BLaER1 treated with 17β-estradiol and CSF1 and Interleukin-3, amounts not matched to agents 10 nM and 100 nM (cell line): ENCODE results near the gene CCDC190.

Source experiments
- H3K27ac ChIP-seq, 11 experiments: shearing (Covaris generic); formaldehyde crosslinking; 2 replicates each; pipeline ENCODE4 v1.8.1; 2022
- H3K27me3 ChIP-seq, 11 experiments: shearing (Covaris generic); formaldehyde crosslinking; 2 replicates each; pipeline ENCODE4 v1.8.1; 2022
- H3K36me3 ChIP-seq, 11 experiments: shearing (Covaris generic); formaldehyde crosslinking; 2 replicates each; pipeline ENCODE4 v1.8.1; 2022
- H3K4me1 ChIP-seq, 10 experiments: shearing (Covaris generic); formaldehyde crosslinking; 2 replicates each; pipeline ENCODE4 v1.8.1; 2022
- H3K4me2 ChIP-seq, 11 experiments: shearing (Covaris generic); formaldehyde crosslinking; 2 replicates each; pipeline ENCODE4 v1.8.1; 2022
- H3K4me3 ChIP-seq, 10 experiments: shearing (Covaris generic); formaldehyde crosslinking; 2 replicates each; pipeline ENCODE4 v1.8.1; 2022
- H3K9ac ChIP-seq, 11 experiments: shearing (Covaris generic); formaldehyde crosslinking; 2 replicates each; pipeline ENCODE4 v1.8.1; 2022
- H3K9me3 ChIP-seq, 11 experiments: shearing (Covaris generic); formaldehyde crosslinking; replicated peaks in 1 of 11; 2 replicates each; pipeline ENCODE4 v1.8.1; 2022
- H4K20me1 ChIP-seq, 11 experiments: shearing (Covaris generic); formaldehyde crosslinking; 2 replicates each; pipeline ENCODE4 v1.8.1; 2022
- Cebpa-rat ChIP-seq, 11 experiments: shearing (Covaris generic); IDR thresholded peaks; 2 replicates each; pipeline ENCODE4 v1.8.1; 2022

The CCDC190 gene

DNA sequence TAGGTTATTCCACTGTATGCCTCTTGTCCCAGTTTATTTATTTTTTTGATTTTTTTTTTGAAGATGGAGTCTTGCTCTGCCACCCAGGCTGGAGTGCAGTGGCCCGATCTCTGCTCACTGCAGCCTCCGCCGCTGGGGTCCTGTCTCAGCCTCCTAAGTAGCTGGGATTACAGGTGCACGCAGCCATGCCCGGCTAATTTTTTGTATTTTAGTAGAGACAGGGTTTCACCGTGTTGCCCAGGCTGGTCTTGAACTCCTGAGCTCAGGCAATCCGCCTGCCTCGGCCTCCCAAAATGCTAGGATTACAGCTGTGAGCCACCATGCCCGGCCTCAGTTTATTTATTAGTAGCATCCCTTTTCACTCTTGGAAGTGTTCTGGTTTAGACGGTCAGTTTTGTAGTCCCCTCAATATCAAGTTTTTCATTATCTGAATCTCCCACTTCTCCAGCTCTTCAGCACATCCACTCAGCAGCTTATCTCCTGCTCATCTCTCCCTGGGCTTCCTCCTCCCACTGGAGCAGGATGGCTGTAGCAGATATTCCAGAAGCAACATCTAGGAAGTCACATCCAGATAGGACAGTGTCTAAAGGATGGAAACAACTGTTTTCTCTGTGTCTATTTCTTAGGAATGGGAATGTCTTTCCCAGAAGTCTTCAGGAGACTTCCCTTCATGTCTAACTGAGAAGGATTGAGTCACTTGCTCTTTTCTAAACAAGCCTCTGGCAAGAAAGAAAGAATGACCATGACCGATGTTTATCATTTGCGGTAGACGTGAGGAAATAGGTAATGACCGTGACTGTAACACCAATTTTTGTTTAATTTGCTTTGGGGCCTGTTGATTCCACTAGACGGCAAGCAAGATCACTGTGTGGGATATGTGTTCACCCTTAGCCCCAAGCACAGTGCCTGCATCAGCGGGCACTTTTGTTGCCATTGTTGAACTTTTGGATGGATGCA is 14.4 kb downstream of the CCDC190 start:
- no peak for TF ChIP-seq Cebpa-rat (IDR thresholded peaks at IDR 0.05)
- no peaks in the 10 kb centered on the region for H3K36me3 ChIP-seq
- H3K9me3 ChIP-seq = no peaks in the 10 kb centered on the region
- no peak overlapping the region for H3K4me3 ChIP-seq
- no peak overlapping the region for H3K4me2 ChIP-seq
- H3K27me3 ChIP-seq = no peaks in the 10 kb centered on the region
- no peaks in the 10 kb centered on the region for H4K20me1 ChIP-seq
- no peaks in the 10 kb centered on the region for H3K4me1 ChIP-seq
- no peak overlapping the region for H3K9ac ChIP-seq
- no peak overlapping the region for H3K27ac ChIP-seq

DNA sequence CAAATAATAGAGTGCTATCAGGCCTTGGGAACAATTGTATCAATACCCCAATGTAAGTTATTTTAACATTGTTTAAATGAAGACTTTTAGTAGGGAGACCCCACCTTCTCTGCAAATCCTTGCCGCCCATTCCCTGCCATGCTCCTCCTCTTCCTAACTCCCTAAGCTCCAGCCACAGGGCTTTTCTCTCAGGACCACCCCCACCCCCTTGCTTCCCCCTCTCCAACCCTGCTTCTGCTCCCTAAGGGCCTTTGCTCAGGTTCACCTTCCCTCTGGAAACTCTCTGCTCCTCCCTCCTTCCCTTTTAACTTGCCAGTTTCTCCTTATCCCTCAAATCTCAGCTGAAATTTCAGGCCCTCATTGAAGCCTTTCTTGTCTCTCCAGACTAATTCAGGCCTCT is 16.8 kb downstream of the CCDC190 start:
- no peak overlapping the region for H3K4me2 ChIP-seq
- H3K27me3 ChIP-seq = no peaks in the 10 kb centered on the region
- H3K9me3 ChIP-seq = peaks cover 0 to 11% (median 7%) of the 10 kb centered on the region in 11 experiments; a peak in 20 of 22 replicates
- TF ChIP-seq Cebpa-rat (IDR thresholded peaks at IDR 0.05) = no peak
- no peak overlapping the region for H3K4me3 ChIP-seq
- no peaks in the 10 kb centered on the region for H4K20me1 ChIP-seq
- H3K9ac ChIP-seq = no peak overlapping the region
- no peaks in the 10 kb centered on the region for H3K36me3 ChIP-seq
- no peaks in the 10 kb centered on the region for H3K4me1 ChIP-seq
- no peak overlapping the region for H3K27ac ChIP-seq

DNA sequence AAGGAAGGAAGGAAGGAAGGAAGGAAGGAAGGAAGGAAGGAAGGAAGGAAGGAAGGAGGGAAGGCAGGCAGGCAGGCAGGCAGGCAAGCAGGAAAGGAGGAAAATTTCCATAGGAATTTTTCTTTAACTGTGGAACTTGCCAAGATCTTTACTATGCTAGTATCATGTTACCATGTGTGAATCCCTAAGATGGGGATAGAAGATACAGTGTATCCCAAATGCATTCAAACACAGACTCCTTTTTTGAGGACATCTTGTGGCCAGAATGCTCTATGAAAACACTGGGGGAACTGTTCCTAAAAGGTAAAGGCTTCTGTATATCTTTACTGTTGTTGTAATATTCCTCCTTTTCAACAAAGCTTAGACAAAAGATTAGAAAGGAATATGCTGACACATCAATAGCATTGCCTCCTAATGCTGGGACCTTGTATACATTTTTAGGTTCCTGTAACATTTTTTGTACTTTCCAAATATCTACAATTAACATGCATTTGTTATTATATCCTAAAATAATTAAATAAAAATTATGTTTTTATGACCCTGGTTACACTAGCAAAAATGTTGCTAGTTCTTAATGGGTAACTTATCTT is 20.6 kb downstream of the CCDC190 start:
- Histone ChIP-seq H3K9me3 (peaks cover 11 to 28% (median 20%) of the 10 kb centered on the region in 11 experiments), H3K27ac (no peak overlapping the region), H3K4me2 (no peak overlapping the region), H3K4me3 (no peak overlapping the region), H4K20me1 (no peaks in the 10 kb centered on the region), H3K27me3 (no peaks in the 10 kb centered on the region), H3K36me3 (no peaks in the 10 kb centered on the region), H3K4me1 (peaks cover 0 to 3% (median 0%) of the 10 kb centered on the region in 10 experiments; a peak in 2 of 20 replicates), H3K9ac (no peak overlapping the region)
- no peak for TF ChIP-seq Cebpa-rat (IDR thresholded peaks at IDR 0.05)

DNA sequence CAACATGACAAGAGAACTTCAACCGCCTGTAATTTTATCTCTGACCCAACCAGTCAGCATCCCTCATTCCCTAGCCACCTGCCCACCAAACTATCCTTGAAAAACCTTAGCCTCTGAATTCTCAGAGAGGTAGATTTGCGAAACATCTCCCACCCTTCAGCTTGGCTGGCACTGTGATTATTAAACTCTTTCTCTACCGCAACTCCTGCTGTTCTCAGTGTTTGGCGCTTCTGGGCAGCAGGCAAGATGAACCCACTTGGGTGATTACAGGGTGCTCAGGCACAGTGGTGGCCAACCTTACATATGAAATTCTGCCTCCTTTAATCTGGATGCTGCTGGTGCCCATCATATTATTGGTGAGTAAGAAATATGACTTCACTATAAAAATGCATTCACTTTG is 22.1 kb downstream of the CCDC190 start:
- H3K36me3 ChIP-seq = no peaks in the 10 kb centered on the region
- no peak overlapping the region for H3K9ac ChIP-seq
- H3K4me3 ChIP-seq = no peak overlapping the region
- no peaks in the 10 kb centered on the region for H4K20me1 ChIP-seq
- H3K9me3 ChIP-seq = peaks cover 15 to 34% (median 20%) of the 10 kb centered on the region in 11 experiments
- no peaks in the 10 kb centered on the region for H3K27me3 ChIP-seq
- H3K4me2 ChIP-seq = no peak overlapping the region
- H3K4me1 ChIP-seq = peaks cover 0 to 10% (median 0%) of the 10 kb centered on the region in 10 experiments; a peak in 6 of 20 replicates
- no peak for TF ChIP-seq Cebpa-rat (IDR thresholded peaks at IDR 0.05)
- H3K27ac ChIP-seq = no peak overlapping the region

DNA sequence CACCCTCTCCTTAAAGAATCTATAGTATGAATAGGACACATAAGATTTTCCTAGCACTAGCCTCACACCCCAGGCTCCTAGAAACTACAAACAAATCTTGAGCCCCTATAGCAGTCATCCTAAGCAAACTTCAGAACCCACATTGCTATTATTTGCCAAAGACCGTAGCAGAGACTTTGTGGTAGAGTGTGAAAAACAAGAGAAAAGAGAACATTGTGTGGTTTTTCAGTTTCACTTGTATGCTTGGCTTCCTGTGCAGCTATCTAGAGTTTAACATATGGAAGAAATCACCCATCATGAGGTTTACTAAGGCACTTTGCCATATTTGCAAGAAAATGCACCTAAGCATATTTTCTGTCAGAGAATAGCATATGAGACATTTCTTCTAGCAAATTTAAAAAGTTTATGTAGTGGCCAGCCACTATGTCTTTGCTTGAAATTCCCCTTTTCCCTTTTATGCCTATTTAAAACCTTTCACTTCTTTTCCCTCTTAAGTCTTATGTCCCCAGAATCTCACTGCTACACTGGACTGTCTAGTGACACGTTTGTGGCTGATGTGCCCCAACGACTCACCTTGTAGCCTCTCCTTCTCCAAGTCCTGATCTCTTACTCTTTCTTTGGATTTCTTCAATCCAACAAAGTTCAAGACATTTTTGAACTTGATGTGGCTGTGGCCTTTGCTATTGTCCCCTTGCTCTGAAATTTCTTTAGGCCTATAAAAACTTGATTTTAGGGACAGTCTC is 25.6 kb downstream of the CCDC190 start:
- Histone ChIP-seq H4K20me1 (no peaks in the 10 kb centered on the region), H3K4me2 (peak overlapping the region in 5 of 11 experiments; percentile 2 to 30 (median 6); a peak in 7 of 22 replicates), H3K9me3 (peaks cover 15 to 34% (median 20%) of the 10 kb centered on the region in 11 experiments), H3K27ac (no peak overlapping the region), H3K4me3 (no peak overlapping the region), H3K4me1 (peaks cover 0 to 10% (median 0%) of the 10 kb centered on the region in 10 experiments; a peak in 6 of 20 replicates), H3K9ac (no peak overlapping the region), H3K27me3 (no peaks in the 10 kb centered on the region), H3K36me3 (no peaks in the 10 kb centered on the region)
- TF ChIP-seq Cebpa-rat (IDR thresholded peaks at IDR 0.05) = no peak

DNA sequence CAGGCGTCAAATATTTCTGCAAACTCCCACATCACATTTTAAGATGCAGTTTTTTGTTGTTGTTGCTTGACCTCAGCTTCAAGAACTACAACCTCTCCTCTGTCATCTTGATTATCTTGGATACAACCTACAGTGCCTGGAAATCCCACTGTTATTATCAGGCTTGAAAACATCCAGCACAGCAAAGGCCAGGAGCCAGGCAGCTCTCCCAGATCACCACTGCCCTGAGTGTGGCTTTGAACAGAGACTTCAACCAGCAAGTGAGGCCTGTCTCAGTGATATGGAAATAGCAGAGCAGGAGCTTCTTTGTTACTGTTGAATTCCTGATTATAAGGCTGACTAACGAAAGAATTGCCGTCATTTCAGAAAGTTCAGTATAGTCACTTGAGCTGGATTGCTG is 28.5 kb downstream of the CCDC190 start:
- Histone ChIP-seq H3K36me3 (no peaks in the 10 kb centered on the region), H4K20me1 (no peaks in the 10 kb centered on the region), H3K9me3 (peaks cover 0 to 13% (median 0%) of the 10 kb centered on the region in 11 experiments; a peak in 8 of 22 replicates), H3K27me3 (no peaks in the 10 kb centered on the region), H3K27ac (no peak overlapping the region), H3K4me3 (no peak overlapping the region), H3K4me2 (no peak overlapping the region), H3K9ac (no peak overlapping the region), H3K4me1 (peaks cover 0 to 10% (median 0%) of the 10 kb centered on the region in 10 experiments; a peak in 6 of 20 replicates)
- TF ChIP-seq Cebpa-rat (IDR thresholded peaks at IDR 0.05) = no peak

DNA sequence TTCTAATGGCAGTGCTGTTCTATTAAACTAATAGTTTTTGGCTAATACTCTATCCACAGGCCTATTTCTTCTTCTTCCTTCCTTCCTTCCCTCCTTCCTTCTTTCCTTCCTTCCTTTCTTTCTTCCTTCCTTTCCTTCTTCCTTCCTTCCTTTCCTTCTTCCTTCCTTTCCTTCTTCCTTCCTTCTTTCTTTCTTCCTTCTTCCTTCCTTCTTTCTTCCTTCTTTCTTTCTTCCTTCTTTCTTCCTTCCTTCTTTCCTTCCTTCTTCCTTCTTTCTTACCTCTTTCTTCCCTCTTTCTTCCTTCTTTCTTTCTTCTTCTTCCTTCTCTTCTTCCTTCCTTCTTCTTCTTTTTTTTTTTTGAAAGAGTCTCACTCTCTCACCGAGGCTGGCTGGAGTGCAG is 31.7 kb downstream of the CCDC190 start:
- no peak overlapping the region for H3K4me2 ChIP-seq
- no peaks in the 10 kb centered on the region for H3K27me3 ChIP-seq
- H3K36me3 ChIP-seq = no peaks in the 10 kb centered on the region
- H3K4me3 ChIP-seq = no peak overlapping the region
- no peaks in the 10 kb centered on the region for H3K4me1 ChIP-seq
- no peak overlapping the region for H3K27ac ChIP-seq
- TF ChIP-seq Cebpa-rat (IDR thresholded peaks at IDR 0.05) = no peak
- H4K20me1 ChIP-seq = no peaks in the 10 kb centered on the region
- H3K9ac ChIP-seq = no peak overlapping the region
- H3K9me3 ChIP-seq = no peaks in the 10 kb centered on the region; a peak in 2 of 22 replicates

DNA sequence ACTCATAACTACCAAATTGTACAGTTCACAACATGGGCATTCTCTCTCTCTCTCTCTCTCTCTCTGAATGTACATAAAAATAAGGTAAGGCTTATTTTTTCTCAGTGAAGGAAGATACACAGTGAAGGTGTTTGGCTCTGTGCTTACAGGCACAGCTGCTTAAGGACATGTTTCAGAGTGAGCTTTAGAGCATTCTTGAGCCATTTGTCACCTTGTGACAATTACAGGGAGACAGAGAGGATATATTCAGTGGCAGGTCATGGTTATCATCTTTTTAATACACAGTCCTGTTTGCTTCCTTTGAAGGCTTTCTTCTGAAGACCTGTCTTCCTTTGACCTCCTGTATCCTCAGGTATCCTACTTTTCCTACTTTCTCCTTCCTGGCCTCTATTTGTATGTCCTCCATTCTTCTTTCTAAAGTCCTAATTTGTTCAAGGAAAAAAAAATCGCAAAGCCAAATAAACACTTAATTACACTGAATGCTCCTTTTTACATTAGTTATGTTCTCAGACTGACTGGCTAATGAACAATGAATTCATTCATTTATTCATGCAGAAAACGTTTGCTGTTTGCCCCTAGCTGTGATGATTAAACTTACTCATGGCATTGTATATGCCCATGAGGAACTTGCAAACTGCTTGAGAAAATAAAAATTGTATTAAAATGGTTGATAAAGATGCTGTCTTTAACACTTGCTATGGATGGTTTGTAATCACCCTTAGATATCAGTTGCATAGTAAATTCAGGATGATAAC is 37.0 kb downstream of the CCDC190 start:
- Histone ChIP-seq H3K27ac (no peak overlapping the region), H3K36me3 (no peaks in the 10 kb centered on the region), H3K9me3 (no peaks in the 10 kb centered on the region), H3K4me1 (no peaks in the 10 kb centered on the region), H3K27me3 (no peaks in the 10 kb centered on the region), H4K20me1 (no peaks in the 10 kb centered on the region), H3K4me2 (no peak overlapping the region), H3K9ac (no peak overlapping the region), H3K4me3 (no peak overlapping the region)
- TF ChIP-seq Cebpa-rat (IDR thresholded peaks at IDR 0.05) = no peak
